Type B pancreatic cell (in vitro differentiated cells): ENCODE measurements around the gene SOHLH1. TPM values are rescaled to one million over a fixed set of nuclear protein-coding genes. Genes with fewer than 3 reads are reported as not detected.

Source experiments
- DNase-seq: peaks from one replicate; pipeline ENCODE4 v3.0.0; 2021; ENCODE audit warnings: mixed read lengths; ENCODE audit not compliant: unreplicated experiment; ENCODE audit errors: extremely low spot score
- H3K27ac Mint-ChIP-seq: 2 replicates; pipeline ENCODE4 v1.8.0; 2021; ENCODE audit warnings: mild to moderate bottlenecking, mixed read lengths
- H3K27me3 Mint-ChIP-seq: 2 replicates; pipeline ENCODE4 v1.8.0; 2021; ENCODE audit warnings: mixed read lengths
- H3K36me3 Mint-ChIP-seq: 2 replicates; pipeline ENCODE4 v1.8.0; 2021; ENCODE audit warnings: mixed read lengths
- H3K4me1 Mint-ChIP-seq: one replicate; pipeline ENCODE4 v1.8.0; 2021; ENCODE audit warnings: mixed read lengths; ENCODE audit not compliant: unreplicated experiment
- H3K4me3 Mint-ChIP-seq: 2 replicates; pipeline ENCODE4 v1.8.0; 2021; ENCODE audit warnings: mild to moderate bottlenecking, mixed read lengths
- H3K9me3 Mint-ChIP-seq: 2 replicates; pipeline ENCODE4 v1.8.0; 2021; ENCODE audit warnings: mixed read lengths
- total RNA-seq: library from RNA; stranded (reverse); gene quantifications from 2 replicates; pipeline ENCODE4 v1.2.1, GENCODE V29; 2021; ENCODE audit warnings: low replicate concordance
- TF ChIP-seq, protein P1 (sequence below): fragments of 200-600 bp; sonication (generic); conservative IDR thresholded peaks from 2 replicates; pipeline ENCODE4 v1.5.0; 2021; ENCODE audit warnings: antibody characterized with exemption, mild to moderate bottlenecking

Gene SOHLH1
- total RNA-seq, 1 donor from 2014 or later = not detected

DNA sequence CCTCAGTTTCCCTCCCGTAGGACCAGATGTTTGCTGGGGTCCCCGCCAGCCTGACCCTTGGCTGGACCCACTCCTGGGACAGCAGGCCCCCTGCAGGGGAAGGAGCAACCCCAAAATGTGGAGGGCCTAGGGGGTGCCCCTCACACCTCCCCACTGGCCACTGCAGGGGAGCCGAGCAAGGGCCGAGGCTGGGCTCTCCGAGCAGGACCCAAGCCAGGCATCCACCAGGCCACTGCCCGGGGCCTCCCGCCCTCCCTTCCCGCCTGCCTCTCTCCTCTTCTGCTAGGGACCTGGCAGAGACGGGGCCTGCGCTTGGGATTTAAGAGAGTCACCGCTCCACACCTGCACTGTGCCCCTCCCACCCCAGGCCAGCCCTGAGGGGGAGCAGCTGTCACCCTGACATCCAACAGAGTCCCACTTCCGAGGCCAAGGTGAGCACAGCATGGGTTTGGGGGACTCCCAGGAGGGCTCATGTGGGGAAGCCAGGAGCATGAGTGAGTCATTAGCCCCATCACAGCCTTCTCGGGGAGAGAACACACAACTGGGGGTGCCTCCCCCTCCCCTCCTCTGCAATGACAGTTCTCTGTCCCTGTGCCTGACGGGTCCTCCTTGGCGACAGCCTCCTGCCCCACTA lies 15.8 kb downstream of the SOHLH1 start:
- Mint-ChIP-seq H3K27ac (no peak overlapping the region), H3K27me3 (peaks cover 13% of the 10 kb centered on the region), H3K4me1 (peaks cover 4% of the 10 kb centered on the region), H3K36me3 (no peaks in the 10 kb centered on the region), H3K9me3 (no peaks in the 10 kb centered on the region), H3K4me3 (no peak overlapping the region)
- TF ChIP-seq, protein P1, sequence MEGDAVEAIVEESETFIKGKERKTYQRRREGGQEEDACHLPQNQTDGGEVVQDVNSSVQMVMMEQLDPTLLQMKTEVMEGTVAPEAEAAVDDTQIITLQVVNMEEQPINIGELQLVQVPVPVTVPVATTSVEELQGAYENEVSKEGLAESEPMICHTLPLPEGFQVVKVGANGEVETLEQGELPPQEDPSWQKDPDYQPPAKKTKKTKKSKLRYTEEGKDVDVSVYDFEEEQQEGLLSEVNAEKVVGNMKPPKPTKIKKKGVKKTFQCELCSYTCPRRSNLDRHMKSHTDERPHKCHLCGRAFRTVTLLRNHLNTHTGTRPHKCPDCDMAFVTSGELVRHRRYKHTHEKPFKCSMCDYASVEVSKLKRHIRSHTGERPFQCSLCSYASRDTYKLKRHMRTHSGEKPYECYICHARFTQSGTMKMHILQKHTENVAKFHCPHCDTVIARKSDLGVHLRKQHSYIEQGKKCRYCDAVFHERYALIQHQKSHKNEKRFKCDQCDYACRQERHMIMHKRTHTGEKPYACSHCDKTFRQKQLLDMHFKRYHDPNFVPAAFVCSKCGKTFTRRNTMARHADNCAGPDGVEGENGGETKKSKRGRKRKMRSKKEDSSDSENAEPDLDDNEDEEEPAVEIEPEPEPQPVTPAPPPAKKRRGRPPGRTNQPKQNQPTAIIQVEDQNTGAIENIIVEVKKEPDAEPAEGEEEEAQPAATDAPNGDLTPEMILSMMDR = no peak
- no peak for DNase-seq

DNA sequence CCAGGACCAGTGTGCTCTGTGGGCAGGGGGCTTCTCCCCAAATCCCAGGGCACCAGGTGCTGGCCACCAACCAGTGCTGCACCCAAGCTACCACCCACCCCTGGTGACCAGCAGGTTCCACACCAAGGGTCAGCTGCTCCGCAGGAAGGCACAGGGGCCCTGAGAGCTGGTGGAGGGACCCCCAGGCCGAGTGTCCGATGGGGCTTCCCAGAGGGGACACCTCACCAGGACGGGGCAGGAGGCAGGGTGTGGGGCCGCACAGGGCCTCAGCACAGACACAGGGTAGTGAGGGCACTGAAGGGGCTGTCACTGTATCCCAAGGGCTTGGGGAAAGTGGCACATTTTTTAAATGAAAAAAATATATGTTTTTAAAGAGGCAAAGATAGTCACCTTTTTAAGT lies 18.1 kb downstream of the SOHLH1 start:
- peaks cover 4% of the 10 kb centered on the region for H3K4me1 Mint-ChIP-seq
- TF ChIP-seq, protein P1 = no peak
- H3K36me3 Mint-ChIP-seq = no peaks in the 10 kb centered on the region
- H3K9me3 Mint-ChIP-seq = no peaks in the 10 kb centered on the region
- H3K27ac Mint-ChIP-seq = no peak overlapping the region
- peaks cover 13% of the 10 kb centered on the region for H3K27me3 Mint-ChIP-seq
- no peak overlapping the region for H3K4me3 Mint-ChIP-seq
- no peak for DNase-seq

DNA sequence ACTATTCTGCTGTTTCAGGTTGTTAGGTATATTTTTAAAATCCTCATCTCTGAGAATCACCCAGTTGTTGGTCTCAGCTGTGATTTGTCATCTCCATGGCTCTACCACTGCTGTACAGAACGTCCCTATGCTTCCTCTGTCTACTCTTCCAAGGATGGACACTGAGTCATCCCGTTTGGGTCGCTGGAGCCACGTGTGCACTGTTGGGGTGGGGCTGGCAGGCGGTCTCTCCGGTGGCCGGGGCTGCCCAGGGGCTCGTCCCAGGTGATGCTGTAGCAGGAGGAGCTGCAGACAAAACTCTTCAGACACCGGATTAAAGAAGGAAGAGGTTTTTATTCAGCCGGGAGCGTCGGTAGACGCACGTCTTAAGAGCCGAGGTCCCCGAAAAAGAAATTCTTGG lies 19.2 kb downstream of the SOHLH1 start:
- H3K4me3 Mint-ChIP-seq = no peak overlapping the region

DNA sequence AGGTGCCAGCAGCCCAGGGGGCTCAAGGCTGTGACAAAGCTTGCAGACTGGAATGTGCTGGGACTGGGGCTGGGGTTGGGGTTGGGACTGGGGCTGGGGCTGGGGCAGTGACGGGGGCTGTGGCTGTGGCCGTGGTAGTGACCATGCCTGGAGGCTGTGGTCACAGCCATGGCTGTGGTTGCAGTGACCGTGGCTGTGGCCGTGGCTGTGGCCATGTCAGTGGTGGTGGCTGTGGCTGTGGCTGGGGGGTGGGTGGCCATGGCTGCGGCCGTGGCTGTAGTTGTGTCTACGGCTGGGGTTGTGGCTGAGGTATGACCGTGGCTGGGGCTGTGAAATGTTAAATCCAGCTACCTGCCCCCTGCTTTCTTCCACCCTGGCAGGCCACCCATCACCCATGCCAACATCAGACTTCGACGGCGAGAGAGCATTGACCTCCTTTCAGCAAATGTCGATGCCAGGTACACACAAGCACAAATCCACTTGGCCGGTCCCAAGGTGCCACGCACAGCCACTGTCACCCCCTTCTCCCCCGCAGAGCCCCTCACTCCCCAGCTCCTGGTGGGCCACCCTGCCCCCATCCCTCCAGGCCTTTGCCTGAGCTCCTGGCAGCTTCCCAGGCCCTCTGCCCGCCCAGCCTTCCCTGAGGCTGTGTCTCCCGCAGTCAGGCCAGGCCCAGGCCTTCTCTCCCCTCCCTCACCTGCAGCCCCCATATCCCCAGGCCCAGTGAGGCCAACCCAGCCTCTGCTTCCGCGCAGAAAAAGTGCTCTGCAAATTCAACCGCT lies 20.9 kb downstream of the SOHLH1 start:
- TF ChIP-seq, protein P1 = no peak
- Mint-ChIP-seq H3K27ac (no peak overlapping the region), H3K9me3 (no peaks in the 10 kb centered on the region), H3K4me3 (no peak overlapping the region), H3K36me3 (no peaks in the 10 kb centered on the region), H3K27me3 (peaks cover 23% of the 10 kb centered on the region), H3K4me1 (peaks cover 4% of the 10 kb centered on the region)
- DNase-seq = no peak

More for the DNA sequence above, 19.2 kb downstream of the SOHLH1 start:
- Mint-ChIP-seq H3K4me1 (peaks cover 4% of the 10 kb centered on the region), H3K27me3 (peaks cover 15% of the 10 kb centered on the region), H3K27ac (no peak overlapping the region), H3K9me3 (no peaks in the 10 kb centered on the region), H3K36me3 (no peaks in the 10 kb centered on the region)
- TF ChIP-seq, protein P1 = no peak
- DNase-seq = no peak

DNA sequence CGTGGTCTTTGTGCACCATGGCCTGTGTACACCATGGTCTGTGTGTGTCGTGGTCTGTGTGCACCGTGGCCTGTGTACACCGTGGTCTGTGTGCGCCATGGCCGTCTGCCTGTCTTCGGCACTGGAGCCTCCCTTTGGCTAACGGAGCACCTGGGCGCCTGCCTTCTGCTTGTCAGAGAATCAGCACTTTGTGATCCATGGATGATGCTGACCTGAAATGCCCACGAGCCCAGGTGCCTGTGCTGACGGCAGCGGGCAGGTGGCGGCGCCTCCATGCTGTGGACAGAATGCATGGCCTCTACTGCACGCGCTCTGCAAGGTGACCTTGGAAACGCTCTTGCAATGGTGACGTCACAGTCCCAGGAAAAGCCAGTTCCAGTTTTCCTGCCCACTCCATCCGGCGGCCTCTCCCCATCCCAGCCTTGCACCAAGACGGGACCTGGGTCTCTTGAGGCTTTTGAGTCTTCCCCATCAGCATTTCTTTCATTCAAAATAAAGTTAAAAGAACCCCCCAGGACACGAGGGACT lies 21.6 kb downstream of the SOHLH1 start:
- Mint-ChIP-seq H3K4me1 (peaks cover 4% of the 10 kb centered on the region), H3K4me3 (no peak overlapping the region), H3K27me3 (peaks cover 23% of the 10 kb centered on the region), H3K9me3 (no peaks in the 10 kb centered on the region), H3K36me3 (no peaks in the 10 kb centered on the region), H3K27ac (no peak overlapping the region)
- TF ChIP-seq, protein P1 = no peak
- no peak for DNase-seq
